ENCODE data around the gene CRYBG1. TPM values are rescaled to one million over a fixed set of nuclear protein-coding genes. Genes with fewer than 3 reads are reported as not detected.

The CRYBG1 gene
- total RNA-seq, 1 donor from 2014 or later: 5.8 TPM

- no peaks in the 10 kb centered on the region for H3K4me1 Mint-ChIP-seq (ENCODE audit: unreplicated experiment)
- H3K36me3 Mint-ChIP-seq: no peaks in the 10 kb centered on the region
- no peak overlapping the region for H3K4me3 Mint-ChIP-seq
- no peak for DNase-seq (ENCODE audit: extremely low spot score, unreplicated experiment)
- no peaks in the 10 kb centered on the region for H3K9me3 Mint-ChIP-seq
- H3K27ac Mint-ChIP-seq: peak overlapping the region; percentile 34
- H3K27me3 Mint-ChIP-seq: peaks cover 38% of the 10 kb centered on the region
- TF ChIP-seq, protein P1, sequence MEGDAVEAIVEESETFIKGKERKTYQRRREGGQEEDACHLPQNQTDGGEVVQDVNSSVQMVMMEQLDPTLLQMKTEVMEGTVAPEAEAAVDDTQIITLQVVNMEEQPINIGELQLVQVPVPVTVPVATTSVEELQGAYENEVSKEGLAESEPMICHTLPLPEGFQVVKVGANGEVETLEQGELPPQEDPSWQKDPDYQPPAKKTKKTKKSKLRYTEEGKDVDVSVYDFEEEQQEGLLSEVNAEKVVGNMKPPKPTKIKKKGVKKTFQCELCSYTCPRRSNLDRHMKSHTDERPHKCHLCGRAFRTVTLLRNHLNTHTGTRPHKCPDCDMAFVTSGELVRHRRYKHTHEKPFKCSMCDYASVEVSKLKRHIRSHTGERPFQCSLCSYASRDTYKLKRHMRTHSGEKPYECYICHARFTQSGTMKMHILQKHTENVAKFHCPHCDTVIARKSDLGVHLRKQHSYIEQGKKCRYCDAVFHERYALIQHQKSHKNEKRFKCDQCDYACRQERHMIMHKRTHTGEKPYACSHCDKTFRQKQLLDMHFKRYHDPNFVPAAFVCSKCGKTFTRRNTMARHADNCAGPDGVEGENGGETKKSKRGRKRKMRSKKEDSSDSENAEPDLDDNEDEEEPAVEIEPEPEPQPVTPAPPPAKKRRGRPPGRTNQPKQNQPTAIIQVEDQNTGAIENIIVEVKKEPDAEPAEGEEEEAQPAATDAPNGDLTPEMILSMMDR (conservative IDR thresholded peaks at IDR 0.05): no peak
Observed at GRCh38 chr6:106516616-106517015, 156.1 kb downstream of the CRYBG1 start.

DNA sequence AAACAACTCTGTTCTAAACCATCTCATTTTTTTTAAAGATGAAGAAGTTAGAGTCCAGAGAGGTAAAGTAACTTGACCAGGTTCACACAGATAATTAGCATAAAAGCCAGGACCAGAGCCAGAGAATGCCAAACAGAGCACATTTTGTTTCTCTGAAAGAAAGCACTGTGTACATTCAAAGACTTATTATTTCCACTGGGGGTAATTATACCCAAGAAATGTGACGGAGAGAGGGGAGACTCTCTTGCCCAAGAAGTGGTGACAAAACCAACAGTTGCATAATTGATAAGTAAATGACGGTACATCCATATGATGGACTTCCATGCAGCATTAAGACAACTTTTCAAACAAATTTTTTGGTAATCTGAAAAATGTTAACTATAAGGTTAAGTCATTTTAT is 157.2 kb downstream of the CRYBG1 start:
- Mint-ChIP-seq H3K27ac (no peak overlapping the region), H3K9me3 (no peaks in the 10 kb centered on the region), H3K36me3 (no peaks in the 10 kb centered on the region), H3K27me3 (peaks cover 31% of the 10 kb centered on the region), H3K4me3 (no peak overlapping the region), H3K4me1 (ENCODE audit: unreplicated experiment) (no peaks in the 10 kb centered on the region)
- DNase-seq (ENCODE audit: extremely low spot score, unreplicated experiment): no peak
- TF ChIP-seq, protein P1 (conservative IDR thresholded peaks at IDR 0.05): no peak

DNA sequence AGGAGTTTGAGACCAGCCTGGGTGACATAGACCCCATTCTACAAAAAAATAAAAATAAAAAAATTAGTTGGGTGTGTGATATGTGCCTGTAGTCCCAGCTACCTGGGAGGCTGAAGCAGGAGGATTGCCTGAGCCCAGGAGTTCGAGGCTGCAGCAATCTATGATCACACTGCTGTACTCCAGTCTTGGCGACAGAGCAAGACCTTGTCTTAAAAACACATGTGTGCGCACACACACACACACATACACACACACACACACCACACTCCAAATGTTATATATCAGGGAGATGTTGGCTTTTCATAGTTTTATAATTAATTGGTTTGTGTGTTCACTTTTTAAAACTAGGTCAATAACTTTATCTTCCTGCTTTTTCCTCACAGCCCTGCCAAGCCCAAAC is 158.2 kb downstream of the CRYBG1 start:
- Mint-ChIP-seq H3K4me3 (no peak overlapping the region), H3K27ac (no peak overlapping the region)

GRCh38 chr6:106519460-106520394 is 159.2 kb downstream of the CRYBG1 start:
- no peak overlapping the region for H3K27ac Mint-ChIP-seq
- no peak overlapping the region for H3K4me3 Mint-ChIP-seq
- no peaks in the 10 kb centered on the region for H3K36me3 Mint-ChIP-seq
- no peak for DNase-seq (ENCODE audit: extremely low spot score, unreplicated experiment)
- peaks cover 10% of the 10 kb centered on the region for H3K27me3 Mint-ChIP-seq
- H3K4me1 Mint-ChIP-seq (ENCODE audit: unreplicated experiment): no peaks in the 10 kb centered on the region
- H3K9me3 Mint-ChIP-seq: no peaks in the 10 kb centered on the region
- TF ChIP-seq, protein P1 (conservative IDR thresholded peaks at IDR 0.05): no peak

More for the DNA sequence above, 158.2 kb downstream of the CRYBG1 start:
- Mint-ChIP-seq H3K4me1 (ENCODE audit: unreplicated experiment) (no peaks in the 10 kb centered on the region), H3K9me3 (no peaks in the 10 kb centered on the region), H3K27me3 (peaks cover 20% of the 10 kb centered on the region), H3K36me3 (no peaks in the 10 kb centered on the region)
- no peak for DNase-seq (ENCODE audit: extremely low spot score, unreplicated experiment)
- TF ChIP-seq, protein P1 (conservative IDR thresholded peaks at IDR 0.05): no peak

DNA sequence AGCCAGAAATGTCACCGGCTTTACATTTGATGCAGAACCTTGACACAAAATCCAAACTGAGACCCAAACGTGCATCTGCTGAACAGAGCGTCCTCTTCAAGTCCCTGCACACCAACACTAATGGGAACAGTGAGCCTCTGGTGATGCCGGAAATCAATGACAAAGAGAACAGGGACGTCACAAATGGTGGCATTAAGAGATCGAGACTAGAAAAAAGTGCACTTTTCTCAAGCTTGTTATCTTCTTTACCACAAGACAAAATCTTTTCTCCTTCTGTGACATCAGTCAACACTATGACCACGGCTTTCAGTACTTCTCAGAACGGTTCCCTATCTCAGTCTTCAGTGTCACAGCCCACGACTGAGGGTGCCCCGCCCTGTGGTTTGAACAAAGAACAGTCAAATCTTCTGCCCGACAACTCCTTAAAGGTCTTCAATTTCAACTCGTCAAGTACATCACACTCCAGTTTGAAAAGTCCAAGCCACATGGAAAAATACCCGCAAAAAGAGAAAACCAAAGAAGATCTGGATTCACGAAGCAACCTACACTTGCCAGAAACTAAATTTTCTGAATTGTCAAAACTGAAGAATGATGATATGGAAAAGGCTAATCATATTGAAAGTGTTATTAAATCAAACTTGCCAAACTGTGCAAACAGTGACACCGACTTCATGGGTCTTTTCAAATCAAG is 160.3 kb downstream of the CRYBG1 start:
- TF ChIP-seq, protein P1 (conservative IDR thresholded peaks at IDR 0.05): no peak
- Mint-ChIP-seq H3K4me1 (ENCODE audit: unreplicated experiment) (no peaks in the 10 kb centered on the region), H3K27me3 (peaks cover 4% of the 10 kb centered on the region), H3K4me3 (no peak overlapping the region), H3K36me3 (no peaks in the 10 kb centered on the region), H3K27ac (no peak overlapping the region), H3K9me3 (no peaks in the 10 kb centered on the region)
- DNase-seq (ENCODE audit: extremely low spot score, unreplicated experiment): no peak

Data from type B pancreatic cell (in vitro differentiated cells).